Left lung (tissue), 10 donors: ENCODE data around the gene TMEM114. TPM values are rescaled to one million over a fixed set of nuclear protein-coding genes. Genes with fewer than 3 reads are reported as not detected.

Experiments
- ATAC-seq: fragments of 200-7000 bp; cut with Tn5 transposase; one replicate; pipeline ENCODE4 v1.9.1; 2020; ENCODE audit warnings: moderate library complexity
- DNase-seq, 4 donors: peaks; one replicate each; pipeline ENCODE4 v3.0.0-alpha.2; 2013 to 2020
- H3K27ac ChIP-seq, 2 donors: fragments of 200-600 bp; sonication (generic) in 1 of 2; one replicate each; pipeline versions ENCODE4 v1.5.0 to v1.8.0; 2020 to 2021
- H3K27me3 ChIP-seq, 2 donors: fragments of 200-600 bp; sonication (generic) in 1 of 2; one replicate each; pipeline versions ENCODE4 v1.5.0 to v1.8.0; 2020 to 2021
- H3K36me3 ChIP-seq, 2 donors: fragments of 200-600 bp; sonication (generic) in 1 of 2; one replicate each; pipeline versions ENCODE4 v1.5.0 to v1.8.0; 2020 to 2021
- H3K4me1 ChIP-seq, 2 donors: fragments of 200-600 bp; one replicate each; pipeline ENCODE4 v1.8.0; 2021
- H3K4me3 ChIP-seq, 2 donors: fragments of 200-600 bp; sonication (generic) in 1 of 2; one replicate each; pipeline versions ENCODE4 v1.5.0 to v1.8.0; 2020 to 2021; ENCODE audit warnings: mild to moderate bottlenecking in 1 of 2
- H3K9me3 ChIP-seq, 2 donors: fragments of 200-600 bp; sonication (generic) in 1 of 2; one replicate each; pipeline versions ENCODE4 v1.5.0 to v1.8.0; 2020 to 2021
- intact Hi-C, 2 donors: fragments of 100-400 bp; cut with DNase I; formaldehyde crosslinking; loops; one replicate each; pipeline versions ENCODE4 v1.11.2 to v1.14.2; 2022
- polyA plus RNA-seq, 6 donors: library from polyadenylated mRNA; unstranded; fragments of 120-200 nt; gene quantifications; one replicate each; pipeline ENCODE4 v1.2.1, GENCODE V29; 2013; ENCODE audit not compliant: insufficient read length in 6 of 6
- total RNA-seq, 2 donors: library from RNA; stranded (reverse); fragmentation: NEBNext Ultra II Directional; extraction: Animal tissue kit (Norgen Biotek cat#: 25700); gene quantifications; one replicate each; pipeline ENCODE4 v1.2.1, GENCODE V29; 2021
- TF ChIP-seq, protein P1 (sequence below), 2 donors: fragments of 200-600 bp; sonication (generic) in 1 of 2; IDR thresholded peaks; one replicate each; pipeline versions ENCODE4 v1.5.0 to v1.8.0; 2021; ENCODE audit warnings: antibody characterized with exemption in 2 of 2
- donor health status: DM: no; HTN: yes; CAD: no.
- donor health status: DM: no; HTN: no; CAD: no.

TMEM114 gene
- total and polyA plus RNA-seq, 8 donors = not detected

- Histone ChIP-seq H3K4me1 (no peaks in the 10 kb centered on the region), H3K36me3 (no peaks in the 10 kb centered on the region), H3K4me3 (no peak overlapping the region), H3K27ac (no peak overlapping the region), H3K9me3 (no peaks in the 10 kb centered on the region), H3K27me3 (peaks cover 0 to 38% of the 10 kb centered on the region in 2 donors)
- TF ChIP-seq, protein P1, sequence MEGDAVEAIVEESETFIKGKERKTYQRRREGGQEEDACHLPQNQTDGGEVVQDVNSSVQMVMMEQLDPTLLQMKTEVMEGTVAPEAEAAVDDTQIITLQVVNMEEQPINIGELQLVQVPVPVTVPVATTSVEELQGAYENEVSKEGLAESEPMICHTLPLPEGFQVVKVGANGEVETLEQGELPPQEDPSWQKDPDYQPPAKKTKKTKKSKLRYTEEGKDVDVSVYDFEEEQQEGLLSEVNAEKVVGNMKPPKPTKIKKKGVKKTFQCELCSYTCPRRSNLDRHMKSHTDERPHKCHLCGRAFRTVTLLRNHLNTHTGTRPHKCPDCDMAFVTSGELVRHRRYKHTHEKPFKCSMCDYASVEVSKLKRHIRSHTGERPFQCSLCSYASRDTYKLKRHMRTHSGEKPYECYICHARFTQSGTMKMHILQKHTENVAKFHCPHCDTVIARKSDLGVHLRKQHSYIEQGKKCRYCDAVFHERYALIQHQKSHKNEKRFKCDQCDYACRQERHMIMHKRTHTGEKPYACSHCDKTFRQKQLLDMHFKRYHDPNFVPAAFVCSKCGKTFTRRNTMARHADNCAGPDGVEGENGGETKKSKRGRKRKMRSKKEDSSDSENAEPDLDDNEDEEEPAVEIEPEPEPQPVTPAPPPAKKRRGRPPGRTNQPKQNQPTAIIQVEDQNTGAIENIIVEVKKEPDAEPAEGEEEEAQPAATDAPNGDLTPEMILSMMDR (IDR thresholded peaks at IDR 0.05) = no peak
- intact Hi-C loops = no loop called here
- no peak for DNase-seq
- ATAC-seq = no peak
These were observed 61.8 kb downstream of the TMEM114 start for GRCh38 chr16:8528471-8528870.

DNA sequence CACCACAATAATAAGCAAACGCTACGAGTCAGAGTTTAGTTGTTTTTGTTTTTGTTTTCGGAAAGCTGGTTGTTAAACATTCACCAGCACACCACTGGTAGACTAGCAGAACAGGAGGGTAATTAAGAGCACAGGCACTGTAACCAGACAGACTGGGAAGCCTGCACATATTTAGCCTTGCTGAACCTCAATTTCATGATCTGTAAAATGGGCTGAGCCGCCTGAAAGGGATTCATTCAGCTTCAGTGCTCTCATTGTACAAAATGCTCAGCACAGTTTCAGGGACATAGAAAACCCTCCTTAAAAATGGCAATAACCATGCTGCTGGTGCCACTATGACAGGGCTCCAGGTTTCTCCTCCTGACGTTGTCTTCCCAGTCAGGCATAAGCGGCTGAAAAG, 66.4 kb downstream of the TMEM114 start:
- H3K4me1 ChIP-seq = no peaks in the 10 kb centered on the region
- TF ChIP-seq, protein P1 (IDR thresholded peaks at IDR 0.05) = no peak

DNA sequence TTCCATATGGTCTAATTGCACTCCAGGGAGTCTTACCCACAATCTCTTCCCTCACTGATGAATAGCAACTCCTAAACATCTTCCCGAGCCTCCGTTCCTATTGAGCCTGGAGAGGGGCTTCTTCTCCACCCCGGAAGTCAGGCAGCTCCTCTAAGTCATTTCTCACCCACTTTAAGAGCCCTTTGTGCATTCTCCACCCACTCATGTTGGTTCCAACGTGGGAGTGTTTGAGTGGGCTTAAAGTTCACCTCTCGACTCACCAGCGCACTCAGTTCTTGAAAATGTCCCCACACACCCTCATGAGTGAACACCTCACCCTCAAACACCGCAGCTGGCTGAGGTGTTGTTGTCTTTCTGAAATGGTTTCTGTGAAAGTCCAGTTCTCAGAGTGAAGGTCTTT, 67.6 kb downstream of the TMEM114 start:
- ATAC-seq (no peak), DNase-seq (no peak)
- TF ChIP-seq, protein P1 (IDR thresholded peaks at IDR 0.05) = no peak
- Histone ChIP-seq H3K27ac (no peak overlapping the region), H3K4me1 (no peaks in the 10 kb centered on the region), H3K36me3 (no peaks in the 10 kb centered on the region), H3K4me3 (no peak overlapping the region), H3K9me3 (no peaks in the 10 kb centered on the region), H3K27me3 (peaks cover 0 to 25% of the 10 kb centered on the region in 2 donors)
- intact Hi-C loops = no loop called here

More for the DNA sequence above, 66.4 kb downstream of the TMEM114 start:
- peaks cover 0 to 37% of the 10 kb centered on the region in 2 donors for H3K27me3 ChIP-seq
- intact Hi-C loops = no loop called here
- no peak overlapping the region for H3K27ac ChIP-seq
- no peak overlapping the region for H3K4me3 ChIP-seq
- DNase-seq (no peak), ATAC-seq (no peak)
- no peaks in the 10 kb centered on the region for H3K36me3 ChIP-seq
- H3K9me3 ChIP-seq = no peaks in the 10 kb centered on the region

DNA sequence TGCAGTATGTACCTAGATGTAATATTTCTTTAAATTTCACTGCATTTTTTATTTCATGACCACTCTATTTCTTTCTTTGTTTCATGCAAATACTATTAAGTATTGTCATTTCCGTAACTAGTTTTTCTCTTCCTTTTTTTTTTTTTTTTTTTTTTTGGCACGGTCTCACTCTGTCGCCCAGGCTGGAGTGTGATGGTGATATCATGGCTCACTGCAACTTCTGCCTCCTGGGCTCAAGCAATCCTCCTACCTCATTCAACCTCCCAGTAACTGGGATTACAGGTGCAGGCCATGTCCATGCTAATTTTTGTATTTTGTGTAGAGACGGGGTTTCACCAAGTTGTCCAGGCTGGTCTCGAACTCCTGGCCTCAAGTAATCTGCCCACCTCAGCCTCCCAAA, 70.7 kb downstream of the TMEM114 start:
- TF ChIP-seq, protein P1 (IDR thresholded peaks at IDR 0.05) = no peak
- no peak for DNase-seq

More for the DNA sequence above, 70.7 kb downstream of the TMEM114 start:
- Histone ChIP-seq H3K27ac (no peak overlapping the region), H3K27me3 (peaks cover 0 to 12% of the 10 kb centered on the region in 2 donors), H3K4me3 (no peak overlapping the region), H3K36me3 (no peaks in the 10 kb centered on the region), H3K4me1 (no peaks in the 10 kb centered on the region), H3K9me3 (no peaks in the 10 kb centered on the region)
- no peak for ATAC-seq
- intact Hi-C loops = no loop called here

Other genes starting within 250 kb of the TMEM114 start
- 10 to 100 TPM; 28.2 to 43.5 TPM for gene METTL22, start 31.2 kb upstream of the TMEM114 start, total RNA-seq
- gene METTL22, start 31.2 kb upstream of the TMEM114 start, polyA plus RNA-seq = 10 to 100 TPM; 25.9 to 35.8 (median 29.4) TPM
- gene ABAT, start 84.1 kb upstream of the TMEM114 start, total RNA-seq = 10 to 100 TPM in 1 of 2 donors, 1 to 10 TPM in 1; 8.0 to 14.1 TPM
- 10 to 100 TPM; 32.5 to 42.6 (median 37.2) TPM for gene ABAT, start 84.1 kb upstream of the TMEM114 start, polyA plus RNA-seq
- 1 to 10 TPM; 8.8 to 9.8 TPM for gene TMEM186, start 207.1 kb upstream of the TMEM114 start, total RNA-seq
- 10 to 100 TPM; 11.4 to 15.6 (median 12.9) TPM for gene TMEM186, start 207.1 kb upstream of the TMEM114 start, polyA plus RNA-seq
- 10 to 100 TPM; 35.8 to 38.2 TPM for gene PMM2, start 207.3 kb upstream of the TMEM114 start, total RNA-seq
- gene PMM2, start 207.3 kb upstream of the TMEM114 start, polyA plus RNA-seq = 10 to 100 TPM; 19.2 to 27.9 (median 22.4) TPM